ENCODE measurements around the gene GLB1L3. TPM values are rescaled to one million over a fixed set of nuclear protein-coding genes. Genes with fewer than 3 reads are reported as not detected.

The GLB1L3 gene
- total RNA-seq, 1 experiment from 2014 or later, result not detected

- RAD21 ChIA-PET (ENCODE audit: low non-redundant PET in 1 of 2, low total read pairs in 2 of 2, uncharacterized antibody in 2 of 2, unreplicated experiment in 2 of 2), result no interaction called here
- H3K4me2 ChIP-seq (ENCODE audit: low read length), result no peak overlapping the region
- CTCF ChIA-PET, result no interaction called here
- TF ChIP-seq ZNF274 (IDR thresholded peaks at IDR 0.05; ENCODE audit: low read depth, low read length) (no peak), ATF3 (IDR thresholded peaks at IDR 0.05) (no peak), RAD21 (IDR thresholded peaks at IDR 0.05; ENCODE audit: low read depth) (no peak), CTCF (IDR thresholded peaks at IDR 0.05 in 2 of 3, conservative IDR thresholded peaks at IDR 0.05 in 1 of 3; ENCODE audit: borderline replicate concordance in 1 of 3, insufficient read depth in 1 of 3, low read depth in 2 of 3, low read length in 2 of 3) (no peak), TCF7L2 (IDR thresholded peaks at IDR 0.05; ENCODE audit: borderline replicate concordance, extremely low read depth, insufficient read depth, insufficient read length) (no peak)
- no peaks in the 10 kb centered on the region for H3K27me3 ChIP-seq (ENCODE audit: insufficient read depth, low read length)
- H3K9me2 ChIP-seq (ENCODE audit: insufficient read depth), result no peaks in the 10 kb centered on the region
- H3K79me2 ChIP-seq (ENCODE audit: insufficient read depth, low read length), result no peaks in the 10 kb centered on the region
- no peaks in the 10 kb centered on the region for H4K20me1 ChIP-seq (ENCODE audit: insufficient read depth)
- H3K36me3 ChIP-seq (ENCODE audit: control insufficient read depth in 1 of 2, insufficient read depth in 2 of 2, low read length in 2 of 2), result no peaks in the 10 kb centered on the region
- no peak overlapping the region for H3K27ac ChIP-seq (ENCODE audit: low read depth, low read length)
- BruUV-seq (replicated peaks), result no TSS peak
- intact Hi-C loops (cut with micrococcal nuclease), result loop anchor here (5.0 kb wide), 3 partner anchors 229 to 504 kb away; no protein-coding TSS in a partner anchor
- no peak for ATAC-seq
- H3K4me1 ChIP-seq (ENCODE audit: control insufficient read depth in 1 of 2, insufficient read depth in 2 of 2, low read length in 2 of 2), result no peaks in the 10 kb centered on the region
- H3K9me3 ChIP-seq (ENCODE audit: control insufficient read depth in 1 of 2, insufficient read depth in 1 of 2, low read depth in 1 of 2, low read length in 2 of 2), result no peaks in the 10 kb centered on the region
- POLR2A ChIA-PET, result no interaction called here
- no peak overlapping the region for H2AFZ ChIP-seq (ENCODE audit: low read depth, low read length, poor library complexity, severe bottlenecking)
- no peak overlapping the region for H3K9ac ChIP-seq (ENCODE audit: low read length)
- H3K4me3 ChIP-seq (replicated peaks in 1 of 2; ENCODE audit: low read depth in 1 of 2, low read length in 2 of 2), result no peak overlapping the region
- no peak for DNase-seq (ENCODE audit: low read depth, low spot score)
These were observed 87.0 kb downstream of the GLB1L3 start for GRCh38 chr11:134363161-134363560.

- no peaks in the 10 kb centered on the region for H4K20me1 ChIP-seq (ENCODE audit: insufficient read depth)
- no peaks in the 10 kb centered on the region for H3K79me2 ChIP-seq (ENCODE audit: insufficient read depth, low read length)
- no TSS peak for BruUV-seq (replicated peaks)
- no peak overlapping the region for H3K9ac ChIP-seq (ENCODE audit: low read length)
- no peaks in the 10 kb centered on the region for H3K9me3 ChIP-seq (ENCODE audit: control insufficient read depth in 1 of 2, insufficient read depth in 1 of 2, low read depth in 1 of 2, low read length in 2 of 2)
- ChIA-PET RAD21 (ENCODE audit: low non-redundant PET in 1 of 2, low total read pairs in 2 of 2, uncharacterized antibody in 2 of 2, unreplicated experiment in 2 of 2) (no interaction called here), POLR2A (no interaction called here), CTCF (no interaction called here)
- H3K27me3 ChIP-seq (ENCODE audit: insufficient read depth, low read length), result no peaks in the 10 kb centered on the region
- H3K4me2 ChIP-seq (ENCODE audit: low read length), result no peak overlapping the region
- no peaks in the 10 kb centered on the region for H3K36me3 ChIP-seq (ENCODE audit: control insufficient read depth in 1 of 2, insufficient read depth in 2 of 2, low read length in 2 of 2)
- no peaks in the 10 kb centered on the region for H3K9me2 ChIP-seq (ENCODE audit: insufficient read depth)
- intact Hi-C loops (cut with micrococcal nuclease), result loop anchor here (5.0 kb wide), 3 partner anchors 229 to 504 kb away; no protein-coding TSS in a partner anchor
- no peak overlapping the region for H3K4me3 ChIP-seq (replicated peaks in 1 of 2; ENCODE audit: low read depth in 1 of 2, low read length in 2 of 2)
- H3K4me1 ChIP-seq (ENCODE audit: control insufficient read depth in 1 of 2, insufficient read depth in 2 of 2, low read length in 2 of 2), result no peaks in the 10 kb centered on the region
- ATAC-seq (no peak), DNase-seq (ENCODE audit: low read depth, low spot score) (no peak)
- H2AFZ ChIP-seq (ENCODE audit: low read depth, low read length, poor library complexity, severe bottlenecking), result no peak overlapping the region
- no peak overlapping the region for H3K27ac ChIP-seq (ENCODE audit: low read depth, low read length)
- TF ChIP-seq FOSL1 (IDR thresholded peaks at IDR 0.05; ENCODE audit: low read depth) (no peak), POLR2A (IDR thresholded peaks at IDR 0.05; ENCODE audit: borderline replicate concordance, extremely low read depth, insufficient read depth, insufficient read length) (no peak), EGR1 (IDR thresholded peaks at IDR 0.05; ENCODE audit: low read depth) (no peak), TCF7L2 (IDR thresholded peaks at IDR 0.05; ENCODE audit: borderline replicate concordance, extremely low read depth, insufficient read depth, insufficient read length) (no peak), JUND (IDR thresholded peaks at IDR 0.05) (no peak), SRF (IDR thresholded peaks at IDR 0.05; ENCODE audit: low read depth) (no peak), EZH2 (IDR thresholded peaks at IDR 0.05) (no peak), YY1 (IDR thresholded peaks at IDR 0.05; ENCODE audit: extremely low read depth, insufficient replicate concordance, low read depth, low read length) (no peak), ATF3 (IDR thresholded peaks at IDR 0.05) (no peak), RAD21 (IDR thresholded peaks at IDR 0.05; ENCODE audit: low read depth) (no peak), ZBTB33 (IDR thresholded peaks at IDR 0.05; ENCODE audit: extremely low read depth, insufficient replicate concordance, low read length) (no peak), SIN3A (IDR thresholded peaks at IDR 0.05; ENCODE audit: low read depth) (no peak)
These were observed 87.4 kb downstream of the GLB1L3 start for GRCh38 chr11:134363592-134363991.
